Activated T-cell treated with anti-CD3 and anti-CD28 coated beads, Interleukin-2, amount 50 U/mL, for 72 hours (primary cell): ENCODE measurements around the gene PCP4L1. TPM values are rescaled to one million over a fixed set of nuclear protein-coding genes. Genes with fewer than 3 reads are reported as not detected.
A peak's percentile ranks its signal among the peaks of the same experiment; 100 is the strongest.

ENCODE experiments used
- ATAC-seq, 2 donors: fragments of 150-1000 bp; cut with Tn5 transposase; replicated peaks in 1 of 2; 2 replicates each; pipeline ENCODE4 v1.10.0; 2021; ENCODE audit warnings: moderate library complexity in 2 of 2, mild to moderate bottlenecking in 1 of 2
- DNase-seq, 2 donors: peaks; one replicate each; pipeline ENCODE4 v3.0.0; 2021 to 2022; ENCODE audit warnings: mixed read lengths in 1 of 2
- H3K27ac Mint-ChIP-seq: one replicate; pipeline ENCODE4 v1.8.0; 2022; ENCODE audit warnings: mild to moderate bottlenecking, moderate library complexity, mixed read lengths
- H3K27me3 Mint-ChIP-seq: one replicate; pipeline ENCODE4 v1.8.0; 2022; ENCODE audit warnings: low read depth, mixed read lengths
- H3K36me3 Mint-ChIP-seq, 2 donors: one replicate each; pipeline ENCODE4 v1.8.0; 2022; ENCODE audit warnings: mixed read lengths in 2 of 2, mild to moderate bottlenecking in 1 of 2; ENCODE audit not compliant: insufficient read depth in 2 of 2
- H3K4me1 Mint-ChIP-seq: one replicate; pipeline ENCODE4 v1.8.0; 2022; ENCODE audit warnings: low read depth, mixed read lengths
- H3K4me3 Mint-ChIP-seq, 2 donors: one replicate each; pipeline ENCODE4 v1.8.0; 2022; ENCODE audit warnings: mild to moderate bottlenecking in 2 of 2, mixed read lengths in 2 of 2, moderate library complexity in 2 of 2
- H3K9me3 Mint-ChIP-seq, 2 donors: one replicate each; pipeline ENCODE4 v1.8.0; 2022; ENCODE audit warnings: mixed read lengths in 2 of 2
- total RNA-seq, 2 donors: library from RNA; stranded (reverse); gene quantifications; one replicate each; pipeline ENCODE4 v1.2.3, GENCODE V29; 2022

Gene PCP4L1
- total RNA-seq, 2 donors from 2014 or later: 0.55 to 1.2 TPM

GRCh38 chr1:161298116-161298515 is 39.6 kb downstream of the PCP4L1 start:
- Mint-ChIP-seq H3K4me1 (no peaks in the 10 kb centered on the region), H3K36me3 (peaks cover 0 to 2% of the 10 kb centered on the region in 2 donors), H3K9me3 (no peaks in the 10 kb centered on the region), H3K4me3 (no peak overlapping the region), H3K27ac (no peak overlapping the region), H3K27me3 (no peaks in the 10 kb centered on the region)
- ATAC-seq: no peak
- no peak for DNase-seq

GRCh38 chr1:161299347-161299746 is 40.8 kb downstream of the PCP4L1 start:
- H3K27ac Mint-ChIP-seq: no peak overlapping the region

GRCh38 chr1:161300478-161300877 is 41.9 kb downstream of the PCP4L1 start:
- H3K4me3 Mint-ChIP-seq: no peak overlapping the region
- H3K4me1 Mint-ChIP-seq: peaks cover 18% of the 10 kb centered on the region
- H3K27me3 Mint-ChIP-seq: no peaks in the 10 kb centered on the region
- H3K36me3 Mint-ChIP-seq: peaks cover 2% of the 10 kb centered on the region in 2 donors
- H3K27ac Mint-ChIP-seq: no peak overlapping the region
- ATAC-seq: no peak
- no peak for DNase-seq
- H3K9me3 Mint-ChIP-seq: no peaks in the 10 kb centered on the region

More at GRCh38 chr1:161299347-161299746, 40.8 kb downstream of the PCP4L1 start:
- DNase-seq (no peak), ATAC-seq (no peak)
- no peak overlapping the region for H3K4me3 Mint-ChIP-seq
- H3K36me3 Mint-ChIP-seq: peaks cover 0 to 2% of the 10 kb centered on the region in 2 donors
- H3K4me1 Mint-ChIP-seq: peaks cover 8% of the 10 kb centered on the region
- H3K27me3 Mint-ChIP-seq: no peaks in the 10 kb centered on the region
- H3K9me3 Mint-ChIP-seq: no peaks in the 10 kb centered on the region

- H3K36me3 Mint-ChIP-seq: peaks cover 4 to 6% of the 10 kb centered on the region in 2 donors
- DNase-seq (no peak), ATAC-seq (peak in 1 of 2 donors; percentile 3)
- peak overlapping the region; percentile 85 to 99 for H3K4me3 Mint-ChIP-seq
- H3K9me3 Mint-ChIP-seq: no peaks in the 10 kb centered on the region
- H3K4me1 Mint-ChIP-seq: peaks cover 29% of the 10 kb centered on the region
- peak overlapping the region; percentile 83 for H3K27ac Mint-ChIP-seq
- H3K27me3 Mint-ChIP-seq: no peaks in the 10 kb centered on the region
Observed at GRCh38 chr1:161304927-161305866, 46.7 kb downstream of the PCP4L1 start.

GRCh38 chr1:161305867-161306519 is 47.4 kb downstream of the PCP4L1 start:
- H3K9me3 Mint-ChIP-seq: no peaks in the 10 kb centered on the region
- H3K27me3 Mint-ChIP-seq: no peaks in the 10 kb centered on the region
- H3K4me3 Mint-ChIP-seq: peak overlapping the region; percentile 85 to 99
- H3K36me3 Mint-ChIP-seq: peaks cover 4 to 6% of the 10 kb centered on the region in 2 donors
- H3K4me1 Mint-ChIP-seq: peaks cover 29% of the 10 kb centered on the region
- H3K27ac Mint-ChIP-seq: peak overlapping the region; percentile 68
- ATAC-seq: peak; percentile 96 to 98
- peak; percentile 88 to 91 for DNase-seq

GRCh38 chr1:161307230-161307768 is 48.8 kb downstream of the PCP4L1 start:
- H3K27me3 Mint-ChIP-seq: no peaks in the 10 kb centered on the region

GRCh38 chr1:161307892-161308638 is 49.5 kb downstream of the PCP4L1 start:
- peak overlapping the region; percentile 64 for H3K27ac Mint-ChIP-seq
- no peak for DNase-seq
- no peak overlapping the region for H3K4me3 Mint-ChIP-seq

More at GRCh38 chr1:161307230-161307768, 48.8 kb downstream of the PCP4L1 start:
- H3K4me1 Mint-ChIP-seq: peaks cover 29% of the 10 kb centered on the region
- ATAC-seq (no peak), DNase-seq (no peak)
- H3K9me3 Mint-ChIP-seq: no peaks in the 10 kb centered on the region
- H3K4me3 Mint-ChIP-seq: no peak overlapping the region
- H3K27ac Mint-ChIP-seq: no peak overlapping the region
- H3K36me3 Mint-ChIP-seq: peaks cover 4 to 6% of the 10 kb centered on the region in 2 donors

GRCh38 chr1:161309868-161310267 is 51.3 kb downstream of the PCP4L1 start, which contains the start of gene MPZ:
Gene MPZ, minus strand, starts transcription at chr1:161309968. Its CDS starts 63 bp downstream, at chr1:161309905.
- Mint-ChIP-seq H3K9me3 (no peaks in the 10 kb centered on the region), H3K27ac (no peak within 1 kb of the TSS), H3K27me3 (no peaks in the 10 kb centered on the region), H3K4me1 (peaks cover 28% of the 10 kb centered on the region), H3K36me3 (peaks cover 2 to 6% of the 10 kb centered on the region in 2 donors), H3K4me3 (no peak within 1 kb of the TSS)
- ATAC-seq (no peak), DNase-seq (no peak)

More at GRCh38 chr1:161307892-161308638, 49.5 kb downstream of the PCP4L1 start:
- H3K4me1 Mint-ChIP-seq: peaks cover 29% of the 10 kb centered on the region
- H3K36me3 Mint-ChIP-seq: peaks cover 2 to 6% of the 10 kb centered on the region in 2 donors
- H3K27me3 Mint-ChIP-seq: no peaks in the 10 kb centered on the region
- H3K9me3 Mint-ChIP-seq: no peaks in the 10 kb centered on the region
- no peak for ATAC-seq

- H3K9me3 Mint-ChIP-seq: no peaks in the 10 kb centered on the region
- ATAC-seq: no peak
- peaks cover 36% of the 10 kb centered on the region for H3K4me1 Mint-ChIP-seq
- H3K4me3 Mint-ChIP-seq: no peak overlapping the region
- DNase-seq: no peak
- no peaks in the 10 kb centered on the region for H3K27me3 Mint-ChIP-seq
- H3K36me3 Mint-ChIP-seq: peaks cover 0 to 1% of the 10 kb centered on the region in 2 donors
- H3K27ac Mint-ChIP-seq: no peak overlapping the region
Observed at GRCh38 chr1:161311595-161312181, 53.1 kb downstream of the PCP4L1 start.

- H3K9me3 Mint-ChIP-seq: no peaks in the 10 kb centered on the region
- H3K36me3 Mint-ChIP-seq: peaks cover 0 to 1% of the 10 kb centered on the region in 2 donors
- H3K27me3 Mint-ChIP-seq: no peaks in the 10 kb centered on the region
Observed at GRCh38 chr1:161313554-161314200, 55.1 kb downstream of the PCP4L1 start.

GRCh38 chr1:161314201-161314981 is 55.8 kb downstream of the PCP4L1 start, which contains the start of gene SDHC:
Gene SDHC, plus strand, starts transcription at chr1:161314381. Its CDS starts 25 bp downstream, at chr1:161314406.
- Mint-ChIP-seq H3K27ac (peak within 1 kb of the TSS; percentile 98), H3K4me1 (peaks cover 30% of the 10 kb centered on the region), H3K27me3 (no peaks in the 10 kb centered on the region)

More at GRCh38 chr1:161313554-161314200, 55.1 kb downstream of the PCP4L1 start:
- Mint-ChIP-seq H3K4me3 (peak overlapping the region; percentile 91 to 98), H3K4me1 (peaks cover 30% of the 10 kb centered on the region), H3K27ac (peak overlapping the region; percentile 98)
- ATAC-seq (no peak), DNase-seq (no peak)

More at GRCh38 chr1:161314201-161314981, 55.8 kb downstream of the PCP4L1 start, which contains the start of gene SDHC:
- H3K4me3 Mint-ChIP-seq: peak within 1 kb of the TSS; percentile 91 to 98
- H3K36me3 Mint-ChIP-seq: peaks cover 0 to 1% of the 10 kb centered on the region in 2 donors
- peak; percentile 89 to 91 for DNase-seq
- ATAC-seq: peak; percentile 99
- H3K9me3 Mint-ChIP-seq: no peaks in the 10 kb centered on the region
